ENCODE results near the gene GNG14. TPM values are rescaled to one million over a fixed set of nuclear protein-coding genes. Genes with fewer than 3 reads are reported as not detected.

Gene GNG14
- total and polyA plus RNA-seq, 2 of the 13 experiments (the other 11 are each of a cell fraction or from before 2014, with no cell fraction given), result not detected

DNA sequence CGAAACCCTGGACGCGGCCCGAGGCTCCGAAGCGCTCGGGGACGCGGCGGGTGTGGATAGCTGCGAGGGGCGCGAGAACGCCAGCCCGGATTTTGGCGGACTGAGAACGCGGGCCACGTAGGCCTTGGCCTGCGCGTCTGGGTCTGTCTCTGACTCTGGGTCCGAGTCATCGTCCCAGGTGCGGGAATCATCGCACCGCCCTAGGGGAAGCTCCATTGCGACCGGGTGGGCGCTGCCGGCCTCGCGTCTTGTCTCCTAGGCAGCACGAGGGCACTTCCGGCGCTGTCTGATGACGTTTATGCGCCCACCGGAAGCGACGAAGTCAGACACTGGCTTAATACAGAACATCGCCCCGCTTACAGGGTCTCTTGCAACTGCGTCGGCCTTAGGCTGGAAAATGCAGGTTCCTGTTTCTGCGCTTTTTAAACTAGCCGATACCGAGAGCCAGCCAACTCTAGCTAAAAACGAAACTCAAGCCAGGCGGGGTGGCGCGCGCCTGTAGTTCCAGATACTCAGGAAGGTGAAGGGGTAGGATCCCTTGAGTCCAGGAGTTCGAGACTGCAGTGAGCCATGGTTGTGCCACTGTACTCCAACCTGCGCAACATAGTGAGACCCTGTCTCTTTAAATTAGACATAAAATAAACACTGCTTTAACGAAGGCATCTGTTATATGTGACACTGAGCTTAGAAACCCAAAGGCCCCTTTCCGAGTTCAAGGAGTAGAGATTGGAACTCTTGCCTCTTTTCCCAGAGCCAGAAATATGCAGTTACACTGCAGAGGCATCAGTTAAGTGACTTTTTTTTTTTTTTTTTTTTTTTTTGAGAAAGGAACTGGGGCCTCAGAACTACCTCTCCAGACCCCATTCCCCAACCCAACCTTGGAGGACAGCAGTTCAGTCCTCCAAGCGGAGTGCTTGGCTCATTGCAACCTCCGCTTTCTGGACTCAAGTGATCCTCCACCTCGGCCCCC is 8.9 kb downstream of the GNG14 start, which contains the start of gene FBXW9 (continued):
- TF ChIP-seq TEAD3 (CRISPR knock-in tag; optimal IDR thresholded peaks at IDR 0.05; ENCODE audit: borderline replicate concordance), result peak; percentile 10
- peak; percentile 96 for TF ChIP-seq AGO2 (optimal IDR thresholded peaks at IDR 0.05; ENCODE audit: low read depth, low read length)
- no peak for TF ChIP-seq NR3C1 (CRISPR knock-in tag; IDR thresholded peaks at IDR 0.05)
- peak; percentile 84; the same call in 1 of the 2 replicates for TF ChIP-seq ZNF782 (CRISPR knock-in tag; IDR thresholded peaks at IDR 0.05; ENCODE audit: borderline replicate concordance)
- TF ChIP-seq MAZ (IDR thresholded peaks at IDR 0.05; ENCODE audit: borderline replicate concordance, low read depth, low read length), result no peak
- TF ChIP-seq MAZ (CRISPR knock-in tag; IDR thresholded peaks at IDR 0.05; ENCODE audit: low read depth), result peak; percentile 49; the same call in 1 of the 2 replicates
- TF ChIP-seq, protein P1, sequence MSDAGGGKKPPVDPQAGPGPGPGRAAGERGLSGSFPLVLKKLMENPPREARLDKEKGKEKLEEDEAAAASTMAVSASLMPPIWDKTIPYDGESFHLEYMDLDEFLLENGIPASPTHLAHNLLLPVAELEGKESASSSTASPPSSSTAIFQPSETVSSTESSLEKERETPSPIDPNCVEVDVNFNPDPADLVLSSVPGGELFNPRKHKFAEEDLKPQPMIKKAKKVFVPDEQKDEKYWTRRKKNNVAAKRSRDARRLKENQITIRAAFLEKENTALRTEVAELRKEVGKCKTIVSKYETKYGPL (CRISPR knock-in tag; IDR thresholded peaks at IDR 0.05), result no peak
- TF ChIP-seq, protein P2, sequence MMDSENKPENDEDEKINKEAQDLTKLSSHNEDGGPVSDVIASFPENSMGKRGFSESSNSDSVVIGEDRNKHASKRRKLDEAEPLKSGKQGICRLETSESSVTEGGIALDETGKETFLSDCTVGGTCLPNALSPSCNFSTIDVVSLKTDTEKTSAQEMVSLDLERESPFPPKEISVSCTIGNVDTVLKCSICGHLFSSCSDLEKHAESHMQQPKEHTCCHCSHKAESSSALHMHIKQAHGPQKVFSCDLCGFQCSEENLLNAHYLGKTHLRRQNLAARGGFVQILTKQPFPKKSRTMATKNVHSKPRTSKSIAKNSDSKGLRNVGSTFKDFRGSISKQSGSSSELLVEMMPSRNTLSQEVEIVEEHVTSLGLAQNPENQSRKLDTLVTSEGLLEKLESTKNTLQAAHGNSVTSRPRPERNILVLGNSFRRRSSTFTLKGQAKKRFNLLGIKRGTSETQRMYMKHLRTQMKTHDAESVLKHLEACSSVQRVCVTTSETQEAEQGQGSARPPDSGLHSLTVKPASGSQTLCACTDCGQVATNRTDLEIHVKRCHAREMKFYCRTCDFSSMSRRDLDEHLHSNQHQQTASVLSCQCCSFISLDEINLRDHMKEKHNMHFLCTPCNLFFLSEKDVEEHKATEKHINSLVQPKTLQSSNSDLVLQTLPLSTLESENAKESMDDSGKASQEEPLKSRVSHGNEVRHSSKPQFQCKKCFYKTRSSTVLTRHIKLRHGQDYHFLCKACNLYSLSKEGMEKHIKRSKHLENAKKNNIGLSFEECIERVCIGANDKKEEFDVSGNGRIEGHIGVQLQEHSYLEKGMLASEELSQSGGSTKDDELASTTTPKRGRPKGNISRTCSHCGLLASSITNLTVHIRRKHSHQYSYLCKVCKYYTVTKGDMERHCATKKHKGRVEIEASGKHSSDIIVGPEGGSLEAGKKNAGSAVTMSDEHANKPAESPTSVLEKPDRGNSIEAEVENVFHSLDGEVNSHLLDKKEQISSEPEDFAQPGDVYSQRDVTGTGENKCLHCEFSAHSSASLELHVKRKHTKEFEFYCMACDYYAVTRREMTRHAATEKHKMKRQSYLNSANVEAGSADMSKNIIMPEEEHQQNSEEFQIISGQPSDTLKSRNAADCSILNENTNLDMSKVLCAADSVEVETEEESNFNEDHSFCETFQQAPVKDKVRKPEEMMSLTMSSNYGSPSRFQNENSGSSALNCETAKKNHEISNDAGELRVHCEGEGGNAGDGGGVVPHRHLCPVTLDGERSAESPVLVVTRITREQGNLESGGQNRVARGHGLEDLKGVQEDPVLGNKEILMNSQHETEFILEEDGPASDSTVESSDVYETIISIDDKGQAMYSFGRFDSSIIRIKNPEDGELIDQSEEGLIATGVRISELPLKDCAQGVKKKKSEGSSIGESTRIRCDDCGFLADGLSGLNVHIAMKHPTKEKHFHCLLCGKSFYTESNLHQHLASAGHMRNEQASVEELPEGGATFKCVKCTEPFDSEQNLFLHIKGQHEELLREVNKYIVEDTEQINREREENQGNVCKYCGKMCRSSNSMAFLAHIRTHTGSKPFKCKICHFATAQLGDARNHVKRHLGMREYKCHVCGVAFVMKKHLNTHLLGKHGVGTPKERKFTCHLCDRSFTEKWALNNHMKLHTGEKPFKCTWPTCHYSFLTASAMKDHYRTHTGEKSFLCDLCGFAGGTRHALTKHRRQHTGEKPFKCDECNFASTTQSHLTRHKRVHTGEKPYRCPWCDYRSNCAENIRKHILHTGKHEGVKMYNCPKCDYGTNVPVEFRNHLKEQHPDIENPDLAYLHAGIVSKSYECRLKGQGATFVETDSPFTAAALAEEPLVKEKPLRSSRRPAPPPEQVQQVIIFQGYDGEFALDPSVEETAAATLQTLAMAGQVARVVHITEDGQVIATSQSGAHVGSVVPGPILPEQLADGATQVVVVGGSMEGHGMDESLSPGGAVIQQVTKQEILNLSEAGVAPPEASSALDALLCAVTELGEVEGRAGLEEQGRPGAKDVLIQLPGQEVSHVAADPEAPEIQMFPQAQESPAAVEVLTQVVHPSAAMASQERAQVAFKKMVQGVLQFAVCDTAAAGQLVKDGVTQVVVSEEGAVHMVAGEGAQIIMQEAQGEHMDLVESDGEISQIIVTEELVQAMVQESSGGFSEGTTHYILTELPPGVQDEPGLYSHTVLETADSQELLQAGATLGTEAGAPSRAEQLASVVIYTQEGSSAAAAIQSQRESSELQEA (CRISPR knock-in tag; IDR thresholded peaks at IDR 0.05; ENCODE audit: not compliant biosample characterization), result peak; percentile 64
- TF ChIP-seq, protein P3, sequence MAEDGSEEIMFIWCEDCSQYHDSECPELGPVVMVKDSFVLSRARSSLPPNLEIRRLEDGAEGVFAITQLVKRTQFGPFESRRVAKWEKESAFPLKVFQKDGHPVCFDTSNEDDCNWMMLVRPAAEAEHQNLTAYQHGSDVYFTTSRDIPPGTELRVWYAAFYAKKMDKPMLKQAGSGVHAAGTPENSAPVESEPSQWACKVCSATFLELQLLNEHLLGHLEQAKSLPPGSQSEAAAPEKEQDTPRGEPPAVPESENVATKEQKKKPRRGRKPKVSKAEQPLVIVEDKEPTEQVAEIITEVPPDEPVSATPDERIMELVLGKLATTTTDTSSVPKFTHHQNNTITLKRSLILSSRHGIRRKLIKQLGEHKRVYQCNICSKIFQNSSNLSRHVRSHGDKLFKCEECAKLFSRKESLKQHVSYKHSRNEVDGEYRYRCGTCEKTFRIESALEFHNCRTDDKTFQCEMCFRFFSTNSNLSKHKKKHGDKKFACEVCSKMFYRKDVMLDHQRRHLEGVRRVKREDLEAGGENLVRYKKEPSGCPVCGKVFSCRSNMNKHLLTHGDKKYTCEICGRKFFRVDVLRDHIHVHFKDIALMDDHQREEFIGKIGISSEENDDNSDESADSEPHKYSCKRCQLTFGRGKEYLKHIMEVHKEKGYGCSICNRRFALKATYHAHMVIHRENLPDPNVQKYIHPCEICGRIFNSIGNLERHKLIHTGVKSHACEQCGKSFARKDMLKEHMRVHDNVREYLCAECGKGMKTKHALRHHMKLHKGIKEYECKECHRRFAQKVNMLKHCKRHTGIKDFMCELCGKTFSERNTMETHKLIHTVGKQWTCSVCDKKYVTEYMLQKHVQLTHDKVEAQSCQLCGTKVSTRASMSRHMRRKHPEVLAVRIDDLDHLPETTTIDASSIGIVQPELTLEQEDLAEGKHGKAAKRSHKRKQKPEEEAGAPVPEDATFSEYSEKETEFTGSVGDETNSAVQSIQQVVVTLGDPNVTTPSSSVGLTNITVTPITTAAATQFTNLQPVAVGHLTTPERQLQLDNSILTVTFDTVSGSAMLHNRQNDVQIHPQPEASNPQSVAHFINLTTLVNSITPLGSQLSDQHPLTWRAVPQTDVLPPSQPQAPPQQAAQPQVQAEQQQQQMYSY (CRISPR knock-in tag; IDR thresholded peaks at IDR 0.05), result no peak
- no peak for TF ChIP-seq ZSCAN29 (CRISPR knock-in tag; conservative IDR thresholded peaks at IDR 0.05)
- TF ChIP-seq, protein P4, sequence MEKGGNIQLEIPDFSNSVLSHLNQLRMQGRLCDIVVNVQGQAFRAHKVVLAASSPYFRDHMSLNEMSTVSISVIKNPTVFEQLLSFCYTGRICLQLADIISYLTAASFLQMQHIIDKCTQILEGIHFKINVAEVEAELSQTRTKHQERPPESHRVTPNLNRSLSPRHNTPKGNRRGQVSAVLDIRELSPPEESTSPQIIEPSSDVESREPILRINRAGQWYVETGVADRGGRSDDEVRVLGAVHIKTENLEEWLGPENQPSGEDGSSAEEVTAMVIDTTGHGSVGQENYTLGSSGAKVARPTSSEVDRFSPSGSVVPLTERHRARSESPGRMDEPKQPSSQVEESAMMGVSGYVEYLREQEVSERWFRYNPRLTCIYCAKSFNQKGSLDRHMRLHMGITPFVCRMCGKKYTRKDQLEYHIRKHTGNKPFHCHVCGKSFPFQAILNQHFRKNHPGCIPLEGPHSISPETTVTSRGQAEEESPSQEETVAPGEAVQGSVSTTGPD (CRISPR knock-in tag; IDR thresholded peaks at IDR 0.05), result no peak
- TF ChIP-seq THYN1 (CRISPR knock-in tag; IDR thresholded peaks at IDR 0.05; ENCODE audit: borderline replicate concordance, low read depth), result no peak
